Lower lobe of right lung (tissue), 2 donors: Measurements from ENCODE around the gene CYTH1. TPM values are rescaled to one million over a fixed set of nuclear protein-coding genes. Genes with fewer than 3 reads are reported as not detected.

Source experiments
- ATAC-seq, 2 donors: fragments of 200-7000 bp; cut with Tn5 transposase; one replicate each; pipeline ENCODE4 v1.9.1; 2020 to 2022; ENCODE audit warnings: mild to moderate bottlenecking in 2 of 2, moderate library complexity in 2 of 2
- DNase-seq: peaks from one replicate; pipeline ENCODE4 v3.0.0-alpha.2; 2020
- H3K27ac ChIP-seq: fragments of 200-600 bp; one replicate; pipeline ENCODE4 v1.8.0; 2022
- H3K27me3 ChIP-seq: fragments of 200-600 bp; one replicate; pipeline ENCODE4 v1.8.0; 2022; ENCODE audit warnings: low read depth
- H3K36me3 ChIP-seq: fragments of 200-600 bp; one replicate; pipeline ENCODE4 v1.8.0; 2022; ENCODE audit warnings: mild to moderate bottlenecking
- H3K4me1 ChIP-seq: fragments of 200-600 bp; one replicate; pipeline ENCODE4 v1.8.0; 2022
- H3K4me3 ChIP-seq: fragments of 200-600 bp; one replicate; pipeline ENCODE4 v1.8.0; 2022; ENCODE audit warnings: mild to moderate bottlenecking
- H3K9me3 ChIP-seq: fragments of 200-600 bp; one replicate; pipeline ENCODE4 v1.8.0; 2022
- intact Hi-C: fragments of 100-400 bp; cut with DNase I; formaldehyde crosslinking; loops from one replicate; pipeline ENCODE4 v1.11.0; 2022
- long read RNA-seq: library from polyadenylated mRNA; unstranded; transcript quantifications from one replicate; pipeline ENCODE4 v2.0.0, GENCODE V29; 2021
- total RNA-seq: library from RNA; stranded (reverse); fragmentation: NEBNext Ultra II Directional; extraction: Animal tissue kit (Norgen Biotek cat#: 25700); gene quantifications from one replicate; pipeline ENCODE4 v1.2.1, GENCODE V29; 2021
- TF ChIP-seq, protein P1 (sequence below): fragments of 200-600 bp; IDR thresholded peaks from one replicate; pipeline ENCODE4 v1.8.0; 2022; ENCODE audit warnings: antibody characterized with exemption, mild to moderate bottlenecking
- donor health status: DM: no; HTN: yes; CAD: no; lungs with severe emphysema.

Gene CYTH1, protein sequence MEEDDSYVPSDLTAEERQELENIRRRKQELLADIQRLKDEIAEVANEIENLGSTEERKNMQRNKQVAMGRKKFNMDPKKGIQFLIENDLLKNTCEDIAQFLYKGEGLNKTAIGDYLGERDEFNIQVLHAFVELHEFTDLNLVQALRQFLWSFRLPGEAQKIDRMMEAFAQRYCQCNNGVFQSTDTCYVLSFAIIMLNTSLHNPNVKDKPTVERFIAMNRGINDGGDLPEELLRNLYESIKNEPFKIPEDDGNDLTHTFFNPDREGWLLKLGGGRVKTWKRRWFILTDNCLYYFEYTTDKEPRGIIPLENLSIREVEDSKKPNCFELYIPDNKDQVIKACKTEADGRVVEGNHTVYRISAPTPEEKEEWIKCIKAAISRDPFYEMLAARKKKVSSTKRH
- 110 TPM for total RNA-seq
- long read RNA-seq, full-length matches to known transcripts: 77 of 114 reads
- long read RNA-seq, partial matches to known transcripts: 19 of 114 reads
- long read RNA-seq, other reads (novel, unspliced or antisense): 18 of 114 reads

DNA sequence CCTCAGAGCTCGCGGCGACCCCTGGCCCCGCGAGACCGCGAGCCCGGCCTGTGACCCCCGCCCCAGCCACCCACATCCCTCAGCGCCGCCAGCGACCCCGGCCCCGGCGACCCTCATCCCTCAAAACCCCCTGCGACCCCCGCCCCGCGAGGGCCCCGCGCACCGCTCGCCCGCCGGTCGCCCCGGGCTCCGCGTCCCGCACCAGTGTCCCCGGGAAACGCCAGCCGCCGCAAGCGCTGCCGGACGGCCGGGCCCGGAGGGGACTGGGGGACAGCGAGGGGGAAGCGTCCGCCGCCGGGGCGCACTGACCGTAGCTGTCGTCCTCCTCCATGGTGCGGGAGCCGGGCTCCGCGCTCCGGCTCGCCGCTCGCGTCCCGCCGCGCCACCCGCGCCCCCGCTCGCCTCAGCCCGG is at the start of gene CYTH1:
Gene CYTH1, minus strand, starts transcription at position 381 of the 412 bp plus-strand sequence. Its CDS starts 50 bp downstream, at position 331.
- Histone ChIP-seq H3K36me3 (no peaks in the 10 kb centered on the region), H3K4me1 (peaks cover 63% of the 10 kb centered on the region), H3K27ac (peak within 1 kb of the TSS; percentile 94), H3K9me3 (no peaks in the 10 kb centered on the region), H3K4me3 (peak within 1 kb of the TSS; percentile 84), H3K27me3 (no peaks in the 10 kb centered on the region)
- TF ChIP-seq, protein P1, sequence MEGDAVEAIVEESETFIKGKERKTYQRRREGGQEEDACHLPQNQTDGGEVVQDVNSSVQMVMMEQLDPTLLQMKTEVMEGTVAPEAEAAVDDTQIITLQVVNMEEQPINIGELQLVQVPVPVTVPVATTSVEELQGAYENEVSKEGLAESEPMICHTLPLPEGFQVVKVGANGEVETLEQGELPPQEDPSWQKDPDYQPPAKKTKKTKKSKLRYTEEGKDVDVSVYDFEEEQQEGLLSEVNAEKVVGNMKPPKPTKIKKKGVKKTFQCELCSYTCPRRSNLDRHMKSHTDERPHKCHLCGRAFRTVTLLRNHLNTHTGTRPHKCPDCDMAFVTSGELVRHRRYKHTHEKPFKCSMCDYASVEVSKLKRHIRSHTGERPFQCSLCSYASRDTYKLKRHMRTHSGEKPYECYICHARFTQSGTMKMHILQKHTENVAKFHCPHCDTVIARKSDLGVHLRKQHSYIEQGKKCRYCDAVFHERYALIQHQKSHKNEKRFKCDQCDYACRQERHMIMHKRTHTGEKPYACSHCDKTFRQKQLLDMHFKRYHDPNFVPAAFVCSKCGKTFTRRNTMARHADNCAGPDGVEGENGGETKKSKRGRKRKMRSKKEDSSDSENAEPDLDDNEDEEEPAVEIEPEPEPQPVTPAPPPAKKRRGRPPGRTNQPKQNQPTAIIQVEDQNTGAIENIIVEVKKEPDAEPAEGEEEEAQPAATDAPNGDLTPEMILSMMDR: no peak
- intact Hi-C loops: no loop called here
- peak; percentile 66 for DNase-seq
- no peak for ATAC-seq

- peaks cover 100% of the 10 kb centered on the region for H3K36me3 ChIP-seq
- H3K27me3 ChIP-seq: no peaks in the 10 kb centered on the region
- H3K4me1 ChIP-seq: peaks cover 10% of the 10 kb centered on the region
- intact Hi-C loops: no loop called here
- no peak overlapping the region for H3K27ac ChIP-seq
- TF ChIP-seq, protein P1: no peak
- no peaks in the 10 kb centered on the region for H3K9me3 ChIP-seq
- DNase-seq (peak; percentile 2), ATAC-seq (no peak)
- no peak overlapping the region for H3K4me3 ChIP-seq
Observed at GRCh38 chr17:78829477-78829876, 47.4 kb upstream of the CYTH1 start.

- H3K27me3 ChIP-seq: no peaks in the 10 kb centered on the region
- H3K4me3 ChIP-seq: no peak overlapping the region
- no peak for ATAC-seq
- intact Hi-C loops: no loop called here
- H3K4me1 ChIP-seq: peaks cover 10% of the 10 kb centered on the region
- H3K9me3 ChIP-seq: no peaks in the 10 kb centered on the region
- no peak for DNase-seq
- no peak overlapping the region for H3K27ac ChIP-seq
- TF ChIP-seq, protein P1: no peak
- peaks cover 100% of the 10 kb centered on the region for H3K36me3 ChIP-seq
Observed at GRCh38 chr17:78828470-78829185, 46.6 kb upstream of the CYTH1 start.

GRCh38 chr17:78826836-78827509 is 44.9 kb upstream of the CYTH1 start:
- Histone ChIP-seq H3K4me1 (peaks cover 10% of the 10 kb centered on the region), H3K27ac (no peak overlapping the region), H3K27me3 (no peaks in the 10 kb centered on the region), H3K36me3 (peaks cover 100% of the 10 kb centered on the region), H3K4me3 (no peak overlapping the region), H3K9me3 (no peaks in the 10 kb centered on the region)
- DNase-seq (peak; percentile 78), ATAC-seq (peak; percentile 46 to 65)
- intact Hi-C loops: no loop called here
- TF ChIP-seq, protein P1: no peak

DNA sequence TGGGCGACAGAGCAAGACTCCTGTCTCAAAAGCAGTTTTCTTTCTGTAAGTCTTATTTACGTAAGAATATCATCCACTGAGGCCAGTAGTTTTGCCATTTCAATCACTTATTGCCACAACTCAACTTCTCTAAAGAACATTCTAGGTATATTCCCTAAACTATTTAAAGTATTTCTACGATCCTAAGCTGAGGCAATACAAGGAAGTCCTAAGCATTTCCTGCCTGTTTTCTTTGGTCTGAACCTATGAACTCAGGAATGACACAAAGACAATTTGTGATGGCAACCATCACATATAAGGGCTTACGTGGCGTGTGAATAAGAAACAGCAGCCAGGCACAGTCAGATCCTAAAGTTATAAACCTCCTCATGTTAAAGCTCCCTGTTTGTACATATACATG is 44.3 kb upstream of the CYTH1 start:
- intact Hi-C loops: no loop called here
- H3K9me3 ChIP-seq: no peaks in the 10 kb centered on the region
- TF ChIP-seq, protein P1: no peak
- no peaks in the 10 kb centered on the region for H3K27me3 ChIP-seq
- DNase-seq (no peak), ATAC-seq (peak; percentile 34 to 37)
- no peak overlapping the region for H3K27ac ChIP-seq
- peaks cover 10% of the 10 kb centered on the region for H3K4me1 ChIP-seq
- H3K36me3 ChIP-seq: peaks cover 100% of the 10 kb centered on the region
- no peak overlapping the region for H3K4me3 ChIP-seq
